HG03159 (cell line): ENCODE measurements around the gene NBDY.
"Not testable (repeated sequence)": the region's sequence is repeated elsewhere in the genome, so short reads cannot be mapped to it uniquely, and the experiment has no call there.

ENCODE experiments used
- ATAC-seq: cut with Tn5 transposase; IDR thresholded peaks from one replicate; pipeline ENCODE4 v1.9.1; 2021; ENCODE audit warnings: mild to moderate bottlenecking, moderate library complexity; ENCODE audit not compliant: unreplicated experiment

Gene NBDY

GRCh38 chrX:56764153-56764974 is 35.3 kb downstream of the NBDY start:
- ATAC-seq = peak; percentile 48

GRCh38 chrX:56764975-56765791 is 36.1 kb downstream of the NBDY start:
- peak; percentile 19 for ATAC-seq

GRCh38 chrX:56765811-56766553 is 36.9 kb downstream of the NBDY start:
- no peak for ATAC-seq

- no peak for ATAC-seq
Observed at GRCh38 chrX:56766554-56767347, 37.7 kb downstream of the NBDY start.

GRCh38 chrX:56767348-56768119 is 38.5 kb downstream of the NBDY start:
- ATAC-seq = peak; percentile 27

- ATAC-seq = peak; percentile 14
Observed at GRCh38 chrX:56768120-56768660, 39.1 kb downstream of the NBDY start.

GRCh38 chrX:56772675-56773521 is 43.9 kb downstream of the NBDY start:
- ATAC-seq = peak; percentile 41

- peak; percentile 27 for ATAC-seq
Observed at GRCh38 chrX:56773522-56774060, 44.5 kb downstream of the NBDY start.

GRCh38 chrX:56778099-56778923 is 49.3 kb downstream of the NBDY start:
- peak; percentile 28 for ATAC-seq

GRCh38 chrX:56778924-56779468 is 50.0 kb downstream of the NBDY start:
- peak; percentile 41 for ATAC-seq

- ATAC-seq = not testable (repeated sequence)
Observed at GRCh38 chrX:56780681-56781649, 51.9 kb downstream of the NBDY start.

GRCh38 chrX:56782352-56782751 is 53.3 kb downstream of the NBDY start:
- ATAC-seq = no peak

GRCh38 chrX:56782791-56783449 is 53.9 kb downstream of the NBDY start:
- no peak for ATAC-seq

- no peak for ATAC-seq
Observed at GRCh38 chrX:56783450-56783831, 54.4 kb downstream of the NBDY start.

- no peak for ATAC-seq
Observed at GRCh38 chrX:56783996-56784620, 55.1 kb downstream of the NBDY start.
